Brain pericyte (primary cell): ENCODE data around the gene LEMD1.

Experiments used
- DNase-seq: peaks from one replicate; pipeline ENCODE4 v3.0.0-alpha.2; 2012; ENCODE audit warnings: low read depth, low spot score

Gene LEMD1

GRCh38 chr1:205421798-205422197 is at the start of gene LEMD1:
Gene LEMD1 (minus strand): TSS chr1:205422056. CDS start chr1:205420536, 1,520 bp downstream.
- no peak for DNase-seq

GRCh38 chr1:205470131-205470530 is 48.3 kb upstream of the LEMD1 start:
- DNase-seq = no peak

- DNase-seq = no peak
Measured at GRCh38 chr1:205466595-205467220, 44.9 kb upstream of the LEMD1 start.

- DNase-seq = no peak
Measured at GRCh38 chr1:205465392-205465791, 43.5 kb upstream of the LEMD1 start.

GRCh38 chr1:205458777-205459566 is 37.1 kb upstream of the LEMD1 start:
- DNase-seq = no peak

- no peak for DNase-seq
Measured at GRCh38 chr1:205456868-205457745, 35.3 kb upstream of the LEMD1 start.

- no peak for DNase-seq
Measured at GRCh38 chr1:205456383-205456867, 34.6 kb upstream of the LEMD1 start.

GRCh38 chr1:205455581-205456382 is 33.9 kb upstream of the LEMD1 start, which contains the start of gene BLACAT1:
Gene BLACAT1 (minus strand): TSS chr1:205456045.
- no peak for DNase-seq

GRCh38 chr1:205454903-205455335 is 33.1 kb upstream of the LEMD1 start:
- DNase-seq = no peak

GRCh38 chr1:205453466-205453865 is 31.6 kb upstream of the LEMD1 start:
- DNase-seq = no peak

GRCh38 chr1:205452933-205453332 is 31.1 kb upstream of the LEMD1 start:
- no peak for DNase-seq

- no peak for DNase-seq
Measured at GRCh38 chr1:205452364-205452763, 30.5 kb upstream of the LEMD1 start.

- DNase-seq = no peak
Measured at GRCh38 chr1:205451759-205452164, 29.9 kb upstream of the LEMD1 start.

GRCh38 chr1:205451202-205451601 is 29.3 kb upstream of the LEMD1 start:
- no peak for DNase-seq

- DNase-seq = no peak
Measured at GRCh38 chr1:205450448-205450847, 28.6 kb upstream of the LEMD1 start.

- DNase-seq = no peak
Measured at GRCh38 chr1:205449750-205450443, 28.0 kb upstream of the LEMD1 start.

GRCh38 chr1:205449254-205449749 is 27.4 kb upstream of the LEMD1 start:
- no peak for DNase-seq

- no peak for DNase-seq
Measured at GRCh38 chr1:205448540-205449253, 26.8 kb upstream of the LEMD1 start.

GRCh38 chr1:205447457-205448341 is 25.8 kb upstream of the LEMD1 start:
- DNase-seq = no peak
